Limb (tissue), 2 donors: ENCODE results near the gene BTBD9.

Experiments used
- DNase-seq, 2 donors: peaks; one replicate each; pipeline ENCODE4 v3.0.0-alpha.2; 2016; ENCODE audit errors: extremely low spot score in 2 of 2

Gene BTBD9

GRCh38 chr6:38508286-38508685 is 131.4 kb downstream of the BTBD9 start:
- DNase-seq = no peak

GRCh38 chr6:38507173-38507572 is 132.6 kb downstream of the BTBD9 start:
- DNase-seq = no peak

GRCh38 chr6:38505826-38506225 is 133.9 kb downstream of the BTBD9 start:
- DNase-seq = no peak

- DNase-seq = no peak
Observed at GRCh38 chr6:38504996-38505395, 134.7 kb downstream of the BTBD9 start.

GRCh38 chr6:38503960-38504682 is 135.6 kb downstream of the BTBD9 start:
- peak in 1 of 2 donors; percentile 47 for DNase-seq

GRCh38 chr6:38503032-38503773 is 136.5 kb downstream of the BTBD9 start:
- DNase-seq = no peak

GRCh38 chr6:38502423-38502822 is 137.3 kb downstream of the BTBD9 start:
- DNase-seq = no peak

GRCh38 chr6:38501931-38502330 is 137.8 kb downstream of the BTBD9 start:
- DNase-seq = peak in 1 of 2 donors; percentile 55

- no peak for DNase-seq
Observed at GRCh38 chr6:38499529-38500096, 140.1 kb downstream of the BTBD9 start.

- no peak for DNase-seq
Observed at GRCh38 chr6:38498805-38499445, 140.8 kb downstream of the BTBD9 start.

- DNase-seq = no peak
Observed at GRCh38 chr6:38498085-38498484, 141.6 kb downstream of the BTBD9 start.

GRCh38 chr6:38497546-38497945 is 142.2 kb downstream of the BTBD9 start:
- DNase-seq = no peak

GRCh38 chr6:38495922-38496635 is 143.7 kb downstream of the BTBD9 start:
- no peak for DNase-seq

GRCh38 chr6:38495518-38495917 is 144.2 kb downstream of the BTBD9 start:
- no peak for DNase-seq

GRCh38 chr6:38493931-38494547 is 145.7 kb downstream of the BTBD9 start:
- peak; percentile 65 to 89 for DNase-seq

- DNase-seq = no peak
Observed at GRCh38 chr6:38492031-38492430, 147.7 kb downstream of the BTBD9 start.

- no peak for DNase-seq
Observed at GRCh38 chr6:38489951-38490350, 149.8 kb downstream of the BTBD9 start.

- no peak for DNase-seq
Observed at GRCh38 chr6:38487423-38487822, 152.3 kb downstream of the BTBD9 start.

GRCh38 chr6:38485488-38485887 is 154.2 kb downstream of the BTBD9 start:
- no peak for DNase-seq

GRCh38 chr6:38484656-38485055 is 155.1 kb downstream of the BTBD9 start:
- DNase-seq = no peak

- no peak for DNase-seq
Observed at GRCh38 chr6:38483526-38483925, 156.2 kb downstream of the BTBD9 start.
